Activated naive CD4-positive, alpha-beta T cell treated with anti-CD3 and anti-CD28 coated beads for 36 hours (primary cell): ENCODE data around the gene DOC2A. TPM values are rescaled to one million over a fixed set of nuclear protein-coding genes. Genes with fewer than 3 reads are reported as not detected.
"Not testable (repeated sequence)": the region's sequence is repeated elsewhere in the genome, so short reads cannot be mapped to it uniquely, and the experiment has no call there.

Source experiments
- CTCF ChIA-PET: fragments of 350-600 bp; sonication (Branson Sonifier 250); formaldehyde crosslinking; loops from one replicate; lab custom pipeline; 2021; ENCODE audit warnings: antibody characterized with exemption; lab: Charles Lee
- DNase-seq: peaks from one replicate; pipeline ENCODE4 v3.0.0-alpha.2; 2020
- H3K27ac Mint-ChIP-seq: one replicate; pipeline ENCODE4 v1.8.0; 2021; ENCODE audit warnings: mild to moderate bottlenecking, mixed read lengths
- H3K27me3 Mint-ChIP-seq: one replicate; pipeline ENCODE4 v1.8.0; 2021; ENCODE audit warnings: low read depth, mixed read lengths
- H3K36me3 Mint-ChIP-seq: one replicate; pipeline ENCODE4 v1.8.0; 2021; ENCODE audit warnings: low read depth, mixed read lengths
- H3K4me1 Mint-ChIP-seq: one replicate; pipeline ENCODE4 v1.8.0; 2021; ENCODE audit warnings: low read depth, mixed read lengths
- H3K4me3 Mint-ChIP-seq: one replicate; pipeline ENCODE4 v1.8.0; 2021; ENCODE audit warnings: mild to moderate bottlenecking, moderate library complexity, mixed read lengths
- H3K9me3 Mint-ChIP-seq: one replicate; pipeline ENCODE4 v1.8.0; 2021; ENCODE audit warnings: mixed read lengths
- intact Hi-C: fragments of 100-400 bp; cut with micrococcal nuclease; formaldehyde crosslinking; loops from one replicate; pipeline ENCODE4 v1.15.1; 2023
- total RNA-seq, 2 experiments: library from RNA; stranded (reverse); gene quantifications; one replicate each; pipeline ENCODE4 v1.2.3, GENCODE V29; 2021

DOC2A gene
- total RNA-seq, 2 experiments from 2014 or later, result 0.64 to 0.86 TPM

- Mint-ChIP-seq H3K36me3 (no peaks in the 10 kb centered on the region), H3K4me3 (no peak overlapping the region), H3K27ac (no peak overlapping the region), H3K27me3 (peaks cover 30% of the 10 kb centered on the region), H3K4me1 (peaks cover 7% of the 10 kb centered on the region), H3K9me3 (no peaks in the 10 kb centered on the region)
- CTCF ChIA-PET, result no interaction called here
- intact Hi-C loops, result loop anchor here (10.0 kb wide), 1 partner anchor 100 kb away; the partner anchor contains the start of gene KCTD13
- DNase-seq, result no peak
These were observed 14.3 kb upstream of the DOC2A start for GRCh38 chr16:30025156-30025555.

- H3K27ac Mint-ChIP-seq, result no peak overlapping the region
- no peak overlapping the region for H3K4me3 Mint-ChIP-seq
- no peaks in the 10 kb centered on the region for H3K36me3 Mint-ChIP-seq
- CTCF ChIA-PET, result no interaction called here
- peaks cover 5% of the 10 kb centered on the region for H3K4me1 Mint-ChIP-seq
- intact Hi-C loops, result loop anchor here (5.0 to 10.0 kb wide), 4 partner anchors 52 to 217 kb away; partner anchors contain the start of genes CDIPT, KCTD13, MAZ and TAOK2
- H3K9me3 Mint-ChIP-seq, result no peaks in the 10 kb centered on the region
- DNase-seq, result no peak
- peaks cover 23% of the 10 kb centered on the region for H3K27me3 Mint-ChIP-seq
These were observed 13.6 kb upstream of the DOC2A start for GRCh38 chr16:30024451-30024850.

- peaks cover 18% of the 10 kb centered on the region for H3K27me3 Mint-ChIP-seq
- no peak overlapping the region for H3K27ac Mint-ChIP-seq
- H3K9me3 Mint-ChIP-seq, result no peaks in the 10 kb centered on the region
- intact Hi-C loops, result loop anchor here (5.0 to 10.0 kb wide), 4 partner anchors 51 to 216 kb away; partner anchors contain the start of genes CDIPT, KCTD13, MAZ and TAOK2
- no peaks in the 10 kb centered on the region for H3K36me3 Mint-ChIP-seq
- CTCF ChIA-PET, result interaction anchor here (1.2 to 2.6 kb wide), 4 partner anchors 9 to 332 kb away, joined by 3 to 26 read pairs (median 6); partner anchors contain the start of gene KCTD13
- no peak overlapping the region for H3K4me3 Mint-ChIP-seq
- H3K4me1 Mint-ChIP-seq, result peaks cover 5% of the 10 kb centered on the region
- no peak for DNase-seq
These were observed 12.8 kb upstream of the DOC2A start for GRCh38 chr16:30023586-30023985.

GRCh38 chr16:30022887-30023286 lies 12.1 kb upstream of the DOC2A start, which contains the start of gene C16orf92:
Gene C16orf92, plus strand, starts transcription at chr16:30023198. Its CDS starts 143 bp downstream, at chr16:30023341.
- CTCF ChIA-PET, result interaction anchor here (0.6 to 2.6 kb wide), 7 partner anchors 9 to 331 kb away, joined by 3 to 26 read pairs (median 4); partner anchors contain the start of gene KCTD13
- Mint-ChIP-seq H3K27ac (no peak within 1 kb of the TSS), H3K27me3 (peaks cover 14% of the 10 kb centered on the region), H3K9me3 (no peaks in the 10 kb centered on the region), H3K4me3 (no peak within 1 kb of the TSS), H3K4me1 (peaks cover 3% of the 10 kb centered on the region), H3K36me3 (no peaks in the 10 kb centered on the region)
- intact Hi-C loops, result loop anchor here (5.0 to 10.0 kb wide), 4 partner anchors 51 to 216 kb away; partner anchors contain the start of genes CDIPT, KCTD13, MAZ and TAOK2
- DNase-seq, result no peak

- DNase-seq, result no peak
- Mint-ChIP-seq H3K27me3 (no peaks in the 10 kb centered on the region), H3K4me3 (no peak overlapping the region), H3K4me1 (peaks cover 3% of the 10 kb centered on the region), H3K9me3 (no peaks in the 10 kb centered on the region), H3K36me3 (no peaks in the 10 kb centered on the region), H3K27ac (no peak overlapping the region)
- CTCF ChIA-PET, result interaction anchor here (1.2 to 1.7 kb wide), 2 partner anchors 13 to 318 kb away, joined by 3 to 12 read pairs; partner anchors contain the start of gene TLCD3B
- intact Hi-C loops, result no loop called here
These were observed 7.9 kb upstream of the DOC2A start for GRCh38 chr16:30018731-30019158.

- DNase-seq, H3K9me3 Mint-ChIP-seq, H3K27me3 Mint-ChIP-seq, intact Hi-C loops, H3K4me1 Mint-ChIP-seq, H3K27ac Mint-ChIP-seq, CTCF ChIA-PET, H3K4me3 Mint-ChIP-seq, H3K36me3 Mint-ChIP-seq: not testable (repeated sequence)
These were observed 7.1 kb upstream of the DOC2A start for GRCh38 chr16:30017937-30018336.

- H3K27ac Mint-ChIP-seq, result no peak overlapping the region
- H3K9me3 Mint-ChIP-seq, result no peaks in the 10 kb centered on the region
- H3K36me3 Mint-ChIP-seq, result no peaks in the 10 kb centered on the region
- H3K4me3 Mint-ChIP-seq, result no peak overlapping the region
- CTCF ChIA-PET, result interaction anchor here (1.8 kb wide), 1 partner anchor 15 kb away, joined by 6 read pairs; no protein-coding TSS in a partner anchor
- no peaks in the 10 kb centered on the region for H3K27me3 Mint-ChIP-seq
- peaks cover 3% of the 10 kb centered on the region for H3K4me1 Mint-ChIP-seq
- no peak for DNase-seq
- intact Hi-C loops, result no loop called here
These were observed 6.4 kb upstream of the DOC2A start for GRCh38 chr16:30017277-30017656.

- intact Hi-C loops, result no loop called here
- H3K27me3 Mint-ChIP-seq, result peaks cover 5% of the 10 kb centered on the region
- no peaks in the 10 kb centered on the region for H3K9me3 Mint-ChIP-seq
- no peak overlapping the region for H3K27ac Mint-ChIP-seq
- no peak overlapping the region for H3K4me3 Mint-ChIP-seq
- H3K36me3 Mint-ChIP-seq, result no peaks in the 10 kb centered on the region
- no peak for DNase-seq
- CTCF ChIA-PET, result interaction anchor here (1.8 kb wide), 1 partner anchor 16 kb away, joined by 6 read pairs; no protein-coding TSS in a partner anchor
- peaks cover 6% of the 10 kb centered on the region for H3K4me1 Mint-ChIP-seq
These were observed 5.9 kb upstream of the DOC2A start for GRCh38 chr16:30016555-30017276.

- H3K4me3 Mint-ChIP-seq, H3K27me3 Mint-ChIP-seq, H3K9me3 Mint-ChIP-seq, DNase-seq, H3K27ac Mint-ChIP-seq, H3K4me1 Mint-ChIP-seq, H3K36me3 Mint-ChIP-seq, intact Hi-C loops: not testable (repeated sequence)
- CTCF ChIA-PET, result interaction anchor here (0.6 to 1.8 kb wide), 3 partner anchors 10 to 167 kb away, joined by 3 to 6 read pairs (median 4); no protein-coding TSS in a partner anchor
These were observed 4.6 kb upstream of the DOC2A start for GRCh38 chr16:30015450-30015849.

GRCh38 chr16:30012598-30012997 lies 1.8 kb upstream of the DOC2A start:
- CTCF ChIA-PET, result interaction anchor here (0.7 kb wide), 1 partner anchor 119 kb away, joined by 3 read pairs; no protein-coding TSS in a partner anchor
- H3K4me3 Mint-ChIP-seq, result peak overlapping the region; percentile 29
- not testable (repeated sequence) for H3K36me3 Mint-ChIP-seq

GRCh38 chr16:30011714-30012504 lies 1.1 kb upstream of the DOC2A start:
- H3K36me3 Mint-ChIP-seq, result no peaks in the 10 kb centered on the region
- CTCF ChIA-PET, result interaction anchor here (0.7 kb wide), 1 partner anchor 119 kb away, joined by 3 read pairs; no protein-coding TSS in a partner anchor
- no peak overlapping the region for H3K27ac Mint-ChIP-seq

More at GRCh38 chr16:30012598-30012997, 1.8 kb upstream of the DOC2A start:
- intact Hi-C loops, DNase-seq, H3K4me1 Mint-ChIP-seq, H3K27ac Mint-ChIP-seq, H3K9me3 Mint-ChIP-seq: not testable (repeated sequence)
- peaks cover 18% of the 10 kb centered on the region for H3K27me3 Mint-ChIP-seq

More at GRCh38 chr16:30011714-30012504, 1.1 kb upstream of the DOC2A start:
- Mint-ChIP-seq H3K4me1 (peaks cover 7% of the 10 kb centered on the region), H3K27me3 (peaks cover 18% of the 10 kb centered on the region), H3K9me3 (no peaks in the 10 kb centered on the region), H3K4me3 (peak overlapping the region; percentile 72)
- DNase-seq, result no peak
- intact Hi-C loops, result no loop called here
